GM18909 (cell line): ENCODE measurements around the gene HMGN3.

ENCODE experiments used
- ATAC-seq: cut with Tn5 transposase; IDR thresholded peaks from one replicate; pipeline ENCODE4 v1.9.1; 2021; ENCODE audit warnings: mild to moderate bottlenecking; ENCODE audit not compliant: unreplicated experiment, poor library complexity

The HMGN3 gene

GRCh38 chr6:79233611-79234149 lies 802 bp downstream of the HMGN3 start:
- peak; percentile 74 for ATAC-seq

- no peak for ATAC-seq
Measured at GRCh38 chr6:79232696-79233462, 1.6 kb downstream of the HMGN3 start.

GRCh38 chr6:79231666-79232065 lies 2.8 kb downstream of the HMGN3 start:
- ATAC-seq, result no peak

GRCh38 chr6:79231101-79231500 lies 3.4 kb downstream of the HMGN3 start:
- ATAC-seq, result no peak

- ATAC-seq, result no peak
Measured at GRCh38 chr6:79230149-79230548, 4.3 kb downstream of the HMGN3 start.

- no peak for ATAC-seq
Measured at GRCh38 chr6:79227445-79227844, 7.0 kb downstream of the HMGN3 start.

- no peak for ATAC-seq
Measured at GRCh38 chr6:79226660-79227059, 7.8 kb downstream of the HMGN3 start.

- ATAC-seq, result no peak
Measured at GRCh38 chr6:79225717-79226599, 8.5 kb downstream of the HMGN3 start.

GRCh38 chr6:79223611-79224404 lies 10.7 kb downstream of the HMGN3 start:
- no peak for ATAC-seq

- ATAC-seq, result no peak
Measured at GRCh38 chr6:79215213-79215824, 19.2 kb downstream of the HMGN3 start.

- no peak for ATAC-seq
Measured at GRCh38 chr6:79212859-79213258, 21.6 kb downstream of the HMGN3 start.

- ATAC-seq, result no peak
Measured at GRCh38 chr6:79208816-79209215, 25.7 kb downstream of the HMGN3 start.

- ATAC-seq, result no peak
Measured at GRCh38 chr6:79203753-79204253, 30.7 kb downstream of the HMGN3 start.

GRCh38 chr6:79202556-79202955 lies 31.9 kb downstream of the HMGN3 start:
- no peak for ATAC-seq

- ATAC-seq, result no peak
Measured at GRCh38 chr6:79201983-79202382, 32.5 kb downstream of the HMGN3 start.

GRCh38 chr6:79201143-79201542 lies 33.3 kb downstream of the HMGN3 start:
- no peak for ATAC-seq

GRCh38 chr6:79196912-79197311 lies 37.6 kb downstream of the HMGN3 start:
- no peak for ATAC-seq

GRCh38 chr6:79193971-79194370 lies 40.5 kb downstream of the HMGN3 start:
- no peak for ATAC-seq

GRCh38 chr6:79189760-79190350 lies 44.6 kb downstream of the HMGN3 start:
- ATAC-seq, result no peak
